NAMALWA (cell line): ENCODE results near the gene RHOU.

Experiments used
- DNase-seq: peaks from one replicate; pipeline ENCODE4 v3.0.0-alpha.2; 2015; ENCODE audit warnings: low spot score

RHOU gene

GRCh38 chr1:228785366-228786330 is 50.4 kb downstream of the RHOU start:
- no peak for DNase-seq

GRCh38 chr1:228786361-228787129 is 51.3 kb downstream of the RHOU start:
- DNase-seq = no peak

GRCh38 chr1:228791791-228792190 is 56.5 kb downstream of the RHOU start:
- no peak for DNase-seq

DNA sequence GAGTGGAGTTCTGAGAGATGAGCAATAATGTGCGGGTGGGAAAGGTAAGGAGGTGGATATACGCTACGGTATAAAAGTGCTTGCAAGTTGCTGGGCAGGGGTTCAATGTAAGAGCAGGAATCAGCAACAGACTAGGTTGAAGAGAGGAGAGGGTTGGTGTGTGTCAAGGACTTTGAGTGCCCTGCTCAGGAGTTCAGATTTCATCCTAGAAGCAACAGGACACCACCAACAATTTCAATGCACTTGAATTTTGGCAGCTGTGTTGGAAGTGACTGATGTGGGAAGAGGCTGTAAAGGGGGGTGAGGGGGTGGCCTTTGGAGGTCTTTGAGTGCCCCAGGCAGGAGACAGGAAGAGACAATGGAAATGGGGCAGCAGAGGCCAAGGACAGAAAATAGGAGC is 57.3 kb downstream of the RHOU start:
- DNase-seq = no peak

DNA sequence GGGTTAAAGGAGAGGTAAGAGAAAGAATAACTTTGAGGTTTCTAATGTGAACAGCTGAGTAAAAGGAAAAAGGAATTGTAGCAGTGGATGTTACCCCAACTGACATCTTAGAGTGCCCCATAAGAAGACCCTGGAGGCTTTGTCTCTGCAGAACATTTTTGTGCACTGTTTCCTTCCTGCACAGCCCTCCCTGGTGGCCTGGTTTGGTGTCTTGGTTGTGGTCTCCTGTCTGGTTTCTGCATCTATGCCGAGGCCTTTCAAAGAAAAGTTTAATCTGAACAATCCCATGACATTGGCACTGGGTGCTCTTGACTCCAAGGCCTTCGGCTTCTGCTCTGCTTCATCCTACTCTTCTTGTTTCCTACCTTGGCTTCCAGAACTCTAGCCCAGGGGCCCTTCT is 57.8 kb downstream of the RHOU start:
- no peak for DNase-seq

GRCh38 chr1:228794173-228794572 is 58.9 kb downstream of the RHOU start:
- no peak for DNase-seq

GRCh38 chr1:228794810-228795209 is 59.5 kb downstream of the RHOU start:
- DNase-seq = no peak

- DNase-seq = no peak
Observed at GRCh38 chr1:228795596-228795995, 60.3 kb downstream of the RHOU start.
